Gastrocnemius medialis (tissue), 4 donors: Measurements from ENCODE around the gene OR1D5.

Source experiments
- POLR2A ChIP-seq, 2 donors: fragments of 450-650 bp; IDR thresholded peaks; one replicate each; pipeline ENCODE4 v1.6.1; 2017; ENCODE audit warnings: antibody characterized with exemption in 2 of 2, mild to moderate bottlenecking in 2 of 2, moderate library complexity in 2 of 2
- TF ChIP-seq, protein P1 (sequence below), 5 experiments: fragments of 450-650 bp in 3 of 5; fragments of 200-600 bp in 2 of 5; sonication (generic) in 2 of 5; IDR thresholded peaks in 4 of 5; conservative IDR thresholded peaks in 1 of 5; 1 replicate in 4 of 5; 2 replicates in 1 of 5; pipeline ENCODE4 v1.5.1; 2016 to 2019; ENCODE audit warnings: antibody characterized with exemption in 5 of 5, mild to moderate bottlenecking in 3 of 5, moderate library complexity in 3 of 5

DNA sequence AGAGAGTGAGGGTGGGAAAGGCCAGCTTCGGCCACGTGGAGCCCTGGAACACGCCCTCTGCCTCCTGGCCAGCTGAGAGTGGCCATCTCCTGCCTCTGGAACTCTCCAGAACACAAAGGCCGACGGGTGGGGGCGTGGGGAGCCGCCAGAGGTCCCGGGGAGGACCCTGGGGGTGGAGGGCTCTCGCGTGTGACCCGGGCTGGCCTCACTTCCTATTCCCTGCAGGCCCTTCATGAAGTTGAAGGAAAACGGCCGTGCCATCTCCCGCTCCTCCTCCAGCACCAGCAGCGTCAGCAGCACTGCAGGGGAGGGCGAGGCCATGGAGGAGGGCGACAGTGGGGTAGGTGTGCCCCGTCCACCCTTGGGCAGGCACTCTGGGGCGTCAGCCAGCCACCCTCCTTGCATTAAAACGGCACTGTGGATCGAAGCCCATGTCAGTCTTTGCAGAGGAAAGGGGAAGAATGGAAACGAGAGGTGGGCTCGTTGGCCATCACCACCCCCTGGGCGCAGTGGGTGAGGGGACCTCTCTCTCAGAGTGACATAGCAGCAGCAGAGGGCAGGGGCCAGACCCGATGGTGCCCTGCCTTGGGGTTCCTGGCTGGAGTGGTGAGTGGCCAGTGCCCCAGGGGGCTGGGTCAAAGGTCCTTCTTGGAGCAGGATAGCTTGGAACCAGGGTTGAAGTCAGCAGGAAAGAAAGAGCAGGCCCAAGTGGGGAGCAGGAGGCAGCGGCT lies 37.1 kb downstream of the OR1D5 start:
- TF ChIP-seq POLR2A (IDR thresholded peaks at IDR 0.05), result no peak
- TF ChIP-seq, protein P1, sequence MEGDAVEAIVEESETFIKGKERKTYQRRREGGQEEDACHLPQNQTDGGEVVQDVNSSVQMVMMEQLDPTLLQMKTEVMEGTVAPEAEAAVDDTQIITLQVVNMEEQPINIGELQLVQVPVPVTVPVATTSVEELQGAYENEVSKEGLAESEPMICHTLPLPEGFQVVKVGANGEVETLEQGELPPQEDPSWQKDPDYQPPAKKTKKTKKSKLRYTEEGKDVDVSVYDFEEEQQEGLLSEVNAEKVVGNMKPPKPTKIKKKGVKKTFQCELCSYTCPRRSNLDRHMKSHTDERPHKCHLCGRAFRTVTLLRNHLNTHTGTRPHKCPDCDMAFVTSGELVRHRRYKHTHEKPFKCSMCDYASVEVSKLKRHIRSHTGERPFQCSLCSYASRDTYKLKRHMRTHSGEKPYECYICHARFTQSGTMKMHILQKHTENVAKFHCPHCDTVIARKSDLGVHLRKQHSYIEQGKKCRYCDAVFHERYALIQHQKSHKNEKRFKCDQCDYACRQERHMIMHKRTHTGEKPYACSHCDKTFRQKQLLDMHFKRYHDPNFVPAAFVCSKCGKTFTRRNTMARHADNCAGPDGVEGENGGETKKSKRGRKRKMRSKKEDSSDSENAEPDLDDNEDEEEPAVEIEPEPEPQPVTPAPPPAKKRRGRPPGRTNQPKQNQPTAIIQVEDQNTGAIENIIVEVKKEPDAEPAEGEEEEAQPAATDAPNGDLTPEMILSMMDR (IDR thresholded peaks at IDR 0.05 in 4 of 5, conservative IDR thresholded peaks at IDR 0.05 in 1 of 5), result no peak
